GM18858 (cell line): ENCODE data around the gene NACC1.

ENCODE experiments used
- ATAC-seq: cut with Tn5 transposase; IDR thresholded peaks from one replicate; pipeline ENCODE4 v1.9.1; 2021; ENCODE audit not compliant: unreplicated experiment

The NACC1 gene

DNA sequence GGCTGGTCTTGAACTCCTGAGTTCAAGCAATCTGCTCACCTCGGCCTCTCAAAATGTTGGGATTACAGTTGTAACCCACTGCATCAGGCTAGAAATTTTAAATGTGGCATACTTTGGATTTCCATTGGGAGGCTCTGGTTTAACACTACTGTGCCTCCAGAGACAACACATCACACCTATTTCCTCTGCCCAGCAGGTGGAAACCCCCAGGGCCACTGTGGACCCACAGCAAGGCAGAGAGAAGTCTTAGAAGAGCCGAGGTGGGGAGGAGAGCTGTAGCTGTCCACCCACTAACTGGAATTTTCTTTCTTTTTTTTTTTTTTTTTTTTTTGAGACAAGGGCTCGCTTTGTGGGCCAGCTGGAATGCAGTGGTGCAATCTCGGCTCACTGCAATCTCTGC is 71.5 kb downstream of the NACC1 start:
- no peak for ATAC-seq
